ENCODE data around the gene ROCK2.
"Not testable (repeated sequence)": the region's sequence is repeated elsewhere in the genome, so short reads cannot be mapped to it uniquely, and the experiment has no call there.

Gene ROCK2

DNA sequence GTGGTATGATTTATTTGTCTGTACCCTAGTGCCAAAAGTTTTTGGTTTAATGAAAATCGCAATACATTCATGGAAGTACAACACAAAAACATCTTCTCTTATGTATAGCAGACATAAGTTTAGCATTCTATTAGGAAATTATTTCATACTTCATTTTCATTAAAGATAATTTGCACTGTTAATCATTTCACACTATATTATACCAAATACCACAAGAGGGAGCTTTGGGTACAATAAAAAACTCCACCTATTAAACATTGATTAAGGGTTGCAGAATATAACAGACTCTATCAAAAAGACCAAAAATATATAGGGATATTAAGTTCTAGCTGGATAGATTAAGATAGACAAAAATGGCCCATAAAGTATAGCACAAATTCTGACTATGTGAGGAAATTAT lies 110.1 kb downstream of the ROCK2 start:
- Histone ChIP-seq H3K4me3 (no peak overlapping the region), H3K27ac (no peak overlapping the region)
- DNase-seq (ENCODE audit: low spot score), result no peak
- no peak for TF ChIP-seq CTCF (IDR thresholded peaks at IDR 0.05)

GRCh38 chr2:11231193-11231592 lies 113.2 kb downstream of the ROCK2 start:
- H3K27ac ChIP-seq; H3K4me3 ChIP-seq; DNase-seq (ENCODE audit: low spot score): not testable (repeated sequence)

- no peak overlapping the region for H3K27ac ChIP-seq
- no peak for DNase-seq (ENCODE audit: low spot score)
- TF ChIP-seq CTCF (IDR thresholded peaks at IDR 0.05), result no peak
- H3K4me3 ChIP-seq, result no peak overlapping the region
Measured at GRCh38 chr2:11228692-11229091, 115.7 kb downstream of the ROCK2 start.

DNA sequence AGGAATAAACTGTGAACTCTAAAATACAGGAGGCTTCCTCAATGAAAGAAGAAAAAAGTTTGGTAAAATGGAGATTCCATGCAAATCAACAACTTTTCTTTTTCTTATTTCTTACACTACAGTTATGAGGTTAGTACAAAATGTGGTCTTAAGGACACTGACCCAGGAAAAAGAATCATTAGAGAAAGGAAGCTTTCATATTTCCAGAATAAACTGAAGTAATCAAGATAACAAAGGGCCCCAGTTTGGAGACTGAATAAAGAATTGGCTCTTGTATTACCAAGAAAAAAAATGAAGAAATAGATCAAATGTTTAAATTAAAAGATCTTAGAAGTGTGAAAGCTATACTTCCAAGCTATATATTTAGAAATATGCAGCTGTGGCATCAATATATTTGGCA lies 116.8 kb downstream of the ROCK2 start:
- no peak for DNase-seq (ENCODE audit: low spot score)
- Histone ChIP-seq H3K27ac (no peak overlapping the region), H3K4me3 (no peak overlapping the region)
- TF ChIP-seq CTCF (IDR thresholded peaks at IDR 0.05), result no peak

- no peak for TF ChIP-seq CTCF (IDR thresholded peaks at IDR 0.05)
- no peak overlapping the region for H3K4me3 ChIP-seq
- DNase-seq (ENCODE audit: low spot score), result no peak
- H3K27ac ChIP-seq, result no peak overlapping the region
Measured at GRCh38 chr2:11224887-11225286, 119.5 kb downstream of the ROCK2 start.

- Histone ChIP-seq H3K4me3 (no peak overlapping the region), H3K27ac (no peak overlapping the region)
- no peak for TF ChIP-seq CTCF (IDR thresholded peaks at IDR 0.05)
- no peak for DNase-seq (ENCODE audit: low spot score)
Measured at GRCh38 chr2:11222845-11223244, 121.6 kb downstream of the ROCK2 start.

DNA sequence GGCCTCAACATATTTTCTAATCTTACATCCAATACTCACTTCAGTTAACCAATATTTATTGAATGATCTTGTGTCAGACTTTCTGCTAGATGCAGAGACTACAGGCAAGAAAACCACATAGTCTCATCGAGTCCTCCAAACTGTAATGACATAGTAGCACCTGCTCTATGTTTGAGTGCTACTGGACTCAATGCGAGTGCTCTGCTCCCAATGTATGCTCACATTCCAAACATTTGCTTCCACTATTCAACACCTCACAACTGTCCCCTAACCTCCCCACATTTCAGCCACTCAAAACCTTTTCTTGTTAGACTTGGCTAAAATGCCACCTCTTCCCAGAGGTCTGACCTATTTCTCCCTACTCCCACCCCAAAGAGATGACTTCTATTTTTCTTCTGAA lies 124.0 kb downstream of the ROCK2 start:
- no peak overlapping the region for H3K4me3 ChIP-seq
- no peak for TF ChIP-seq CTCF (IDR thresholded peaks at IDR 0.05)
- no peak overlapping the region for H3K27ac ChIP-seq
- DNase-seq (ENCODE audit: low spot score), result no peak

GRCh38 chr2:11215407-11215806 lies 129.0 kb downstream of the ROCK2 start:
- TF ChIP-seq CTCF (IDR thresholded peaks at IDR 0.05), result no peak
- H3K27ac ChIP-seq, result no peak overlapping the region
- no peak overlapping the region for H3K4me3 ChIP-seq
- DNase-seq (ENCODE audit: low spot score), result no peak

Data from coronary artery (tissue), 2 donors.